Gastrocnemius medialis (tissue), 4 donors: ENCODE measurements around the gene MYL11. TPM values are rescaled to one million over a fixed set of nuclear protein-coding genes. Genes with fewer than 3 reads are reported as not detected.

Experiments
- ATAC-seq, 2 donors: fragments of 150-250 bp; one replicate each; pipeline ENCODE4 v1.9.1; 2016
- DNase-seq, 2 donors: peaks; one replicate each; pipeline ENCODE4 v3.0.0-alpha.2; 2019
- H3K27ac ChIP-seq, 4 donors: fragments of 200-600 bp; sonication (generic); 1 replicate in 1 of 4; 2 replicates in 3 of 4; pipeline ENCODE4 v1.5.1; 2016 to 2018; ENCODE audit warnings: mild to moderate bottlenecking in 2 of 4, moderate library complexity in 1 of 4
- H3K27me3 ChIP-seq, 3 donors: fragments of 200-600 bp; sonication (generic) in 2 of 3; 1 replicate in 1 of 3; 2 replicates in 2 of 3; pipeline versions ENCODE4 v1.5.1 to v1.6.0; 2016 to 2019; ENCODE audit warnings: mild to moderate bottlenecking in 1 of 3, moderate library complexity in 1 of 3
- H3K36me3 ChIP-seq, 2 donors: fragments of 200-600 bp; sonication (generic) in 1 of 2; one replicate each; pipeline ENCODE4 v1.5.1; 2017 to 2018
- H3K4me1 ChIP-seq, 2 donors: fragments of 200-600 bp; sonication (generic) in 1 of 2; one replicate each; pipeline ENCODE4 v1.5.1; 2016 to 2017; ENCODE audit warnings: mild to moderate bottlenecking in 2 of 2
- H3K4me3 ChIP-seq, 4 donors: fragments of 200-600 bp; sonication (generic) in 3 of 4; 1 replicate in 1 of 4; 2 replicates in 3 of 4; pipeline ENCODE4 v1.5.1; 2016 to 2019; ENCODE audit warnings: mild to moderate bottlenecking in 2 of 4
- H3K9me3 ChIP-seq, 3 donors: fragments of 200-600 bp; sonication (generic) in 2 of 3; 1 replicate in 1 of 3; 2 replicates in 2 of 3; pipeline ENCODE4 v1.5.1; 2016 to 2019
- POLR2A ChIP-seq, 2 donors: fragments of 450-650 bp; IDR thresholded peaks; one replicate each; pipeline ENCODE4 v1.6.1; 2017; ENCODE audit warnings: antibody characterized with exemption in 2 of 2, mild to moderate bottlenecking in 2 of 2, moderate library complexity in 2 of 2
- in situ Hi-C, 4 donors: fragments of 200-750 bp; cut with MboI; loops; one replicate each; pipeline versions ENCODE4 v1.15.0 to v1.8.0; 2017; ENCODE audit warnings: low sequenced_read_pairs in 4 of 4
- intact Hi-C: fragments of 100-400 bp; cut with DNase I; formaldehyde crosslinking; loops from one replicate; pipeline ENCODE4 v1.15.1; 2023; ENCODE audit warnings: low total_unique reads
- total RNA-seq, 4 donors: library from RNA; depleted of rRNA; stranded (reverse); fragments of >200 nt; gene quantifications; one replicate each; pipeline versions ENCODE4 v1.1.0 to v1.2.3, GENCODE V29; 2016
- TF ChIP-seq, protein P1 (sequence below), 5 experiments: fragments of 450-650 bp in 3 of 5; fragments of 200-600 bp in 2 of 5; sonication (generic) in 2 of 5; IDR thresholded peaks in 4 of 5; conservative IDR thresholded peaks in 1 of 5; 1 replicate in 4 of 5; 2 replicates in 1 of 5; pipeline ENCODE4 v1.5.1; 2016 to 2019; ENCODE audit warnings: antibody characterized with exemption in 5 of 5, mild to moderate bottlenecking in 3 of 5, moderate library complexity in 3 of 5

The MYL11 gene
- total RNA-seq, 4 donors from 2014 or later = 1,053 to 4,879 (median 1,942) TPM

DNA sequence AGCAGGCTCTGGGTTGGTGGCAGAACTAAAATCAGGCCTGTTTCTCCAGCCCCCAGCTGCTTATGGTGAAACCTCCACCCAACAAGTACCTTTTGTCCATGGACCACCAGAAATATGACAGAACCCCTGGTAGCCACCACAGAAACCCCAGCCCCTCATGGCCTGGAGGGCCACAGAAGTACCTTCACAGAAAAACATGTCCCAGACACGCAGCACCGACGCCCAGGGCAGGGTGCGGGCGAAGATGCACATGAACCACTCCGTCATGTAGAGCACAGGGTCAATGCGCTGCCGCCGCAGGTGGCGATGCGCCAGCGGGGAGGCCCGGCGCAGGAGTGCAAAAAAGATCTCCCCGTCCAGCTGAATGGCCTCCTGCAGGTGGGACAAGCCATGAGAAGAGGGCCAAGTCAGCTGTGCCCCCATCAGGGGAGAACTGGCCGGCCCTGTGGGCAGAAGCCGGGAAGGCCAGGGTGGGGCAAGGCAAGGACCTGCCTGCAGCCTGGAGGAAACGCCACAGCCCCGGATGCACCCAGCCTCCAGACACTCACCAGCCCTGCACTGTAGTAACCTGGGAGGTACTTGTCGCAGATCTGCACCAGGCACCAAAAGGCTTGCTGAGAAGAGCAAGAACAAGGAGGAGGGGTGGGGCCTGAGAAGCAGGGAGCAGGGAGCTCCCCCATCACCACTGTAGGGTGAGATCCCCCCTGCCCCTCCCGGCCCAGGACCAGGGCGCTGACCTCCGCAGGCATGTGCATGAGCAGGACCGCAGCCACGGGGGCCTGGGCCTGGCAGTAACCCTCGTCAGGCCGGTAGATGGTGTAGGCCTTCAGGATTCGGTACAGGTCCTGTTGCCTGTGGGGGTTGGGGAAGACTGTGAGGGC is 15.4 kb upstream of the MYL11 start:
- peaks cover 0 to 54% of the 10 kb centered on the region in 2 donors for H3K36me3 ChIP-seq
- H3K9me3 ChIP-seq = no peaks in the 10 kb centered on the region
- intact Hi-C loops (loop anchor here (5.0 kb wide), 1 partner anchor 457 kb away; the partner anchor contains the start of gene ASPHD1), in situ Hi-C loops (loop anchor here in 2 of 4 donors (25.0 kb wide), 2 partner anchors 272 to 297 kb away; partner anchors contain the start of genes ALDOA (in 1 of the 2), PPP4C (in 1 of the 2), TBX6 (in 1 of the 2) and YPEL3 (in 1 of the 2))
- H3K27me3 ChIP-seq = no peaks in the 10 kb centered on the region
- ATAC-seq = no peak
- H3K27ac ChIP-seq = no peak overlapping the region
- TF ChIP-seq POLR2A (IDR thresholded peaks at IDR 0.05) = no peak
- TF ChIP-seq, protein P1, sequence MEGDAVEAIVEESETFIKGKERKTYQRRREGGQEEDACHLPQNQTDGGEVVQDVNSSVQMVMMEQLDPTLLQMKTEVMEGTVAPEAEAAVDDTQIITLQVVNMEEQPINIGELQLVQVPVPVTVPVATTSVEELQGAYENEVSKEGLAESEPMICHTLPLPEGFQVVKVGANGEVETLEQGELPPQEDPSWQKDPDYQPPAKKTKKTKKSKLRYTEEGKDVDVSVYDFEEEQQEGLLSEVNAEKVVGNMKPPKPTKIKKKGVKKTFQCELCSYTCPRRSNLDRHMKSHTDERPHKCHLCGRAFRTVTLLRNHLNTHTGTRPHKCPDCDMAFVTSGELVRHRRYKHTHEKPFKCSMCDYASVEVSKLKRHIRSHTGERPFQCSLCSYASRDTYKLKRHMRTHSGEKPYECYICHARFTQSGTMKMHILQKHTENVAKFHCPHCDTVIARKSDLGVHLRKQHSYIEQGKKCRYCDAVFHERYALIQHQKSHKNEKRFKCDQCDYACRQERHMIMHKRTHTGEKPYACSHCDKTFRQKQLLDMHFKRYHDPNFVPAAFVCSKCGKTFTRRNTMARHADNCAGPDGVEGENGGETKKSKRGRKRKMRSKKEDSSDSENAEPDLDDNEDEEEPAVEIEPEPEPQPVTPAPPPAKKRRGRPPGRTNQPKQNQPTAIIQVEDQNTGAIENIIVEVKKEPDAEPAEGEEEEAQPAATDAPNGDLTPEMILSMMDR (IDR thresholded peaks at IDR 0.05 in 4 of 5, conservative IDR thresholded peaks at IDR 0.05 in 1 of 5) = no peak
- no peak overlapping the region for H3K4me3 ChIP-seq
- DNase-seq = no peak
- peaks cover 15 to 21% of the 10 kb centered on the region in 2 donors for H3K4me1 ChIP-seq

DNA sequence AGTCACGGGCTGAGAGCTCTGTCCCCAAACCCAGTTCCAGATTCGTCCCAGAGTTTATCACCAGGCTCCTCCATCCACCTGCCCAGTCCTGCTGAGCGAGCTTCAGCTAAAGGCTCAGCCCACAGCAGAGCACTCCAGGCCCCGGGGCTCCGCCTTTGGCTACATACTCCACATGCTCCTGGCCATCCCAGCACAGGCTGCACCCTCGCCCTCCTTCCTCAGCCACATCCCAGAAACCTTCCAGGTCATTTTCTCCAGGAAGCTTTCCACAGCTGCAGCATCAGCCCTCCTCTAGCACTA is 14.8 kb upstream of the MYL11 start:
- Histone ChIP-seq H3K9me3 (no peaks in the 10 kb centered on the region), H3K36me3 (peaks cover 0 to 60% of the 10 kb centered on the region in 2 donors), H3K4me1 (peaks cover 12 to 17% of the 10 kb centered on the region in 2 donors), H3K27me3 (no peaks in the 10 kb centered on the region), H3K27ac (no peak overlapping the region), H3K4me3 (no peak overlapping the region)
- in situ Hi-C loops (loop anchor here in 2 of 4 donors (25.0 kb wide), 2 partner anchors 273 to 298 kb away; partner anchors contain the start of genes ALDOA (in 1 of the 2), PPP4C (in 1 of the 2), TBX6 (in 1 of the 2) and YPEL3 (in 1 of the 2)), intact Hi-C loops (loop anchor here (5.0 kb wide), 1 partner anchor 458 kb away; the partner anchor contains the start of gene ASPHD1)
- TF ChIP-seq, protein P1 (IDR thresholded peaks at IDR 0.05 in 4 of 5, conservative IDR thresholded peaks at IDR 0.05 in 1 of 5) = no peak
- TF ChIP-seq POLR2A (IDR thresholded peaks at IDR 0.05) = no peak
- no peak for DNase-seq
- ATAC-seq = no peak

DNA sequence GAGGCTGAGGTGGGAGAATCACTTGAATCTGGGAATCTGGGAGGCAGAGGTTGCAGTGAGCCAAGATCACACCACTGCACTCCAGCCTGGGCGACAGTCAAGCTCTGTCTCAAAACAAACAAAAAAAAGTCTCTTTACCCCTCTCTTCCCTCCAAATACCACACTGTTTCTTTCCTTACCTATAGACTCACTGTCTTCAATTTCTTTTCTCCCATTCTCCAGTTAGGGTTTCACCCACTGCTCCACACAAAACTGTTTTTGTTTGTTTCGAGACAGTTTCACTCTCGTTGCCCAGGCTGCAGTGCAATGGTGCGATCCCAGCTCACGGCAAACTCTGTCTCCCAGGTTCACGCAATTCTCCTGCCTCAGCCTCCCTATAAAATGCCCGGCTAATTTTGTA is 13.4 kb upstream of the MYL11 start:
- intact Hi-C loops (no loop called here), in situ Hi-C loops (loop anchor here in 2 of 4 donors (25.0 kb wide), 2 partner anchors 274 to 299 kb away; partner anchors contain the start of genes ALDOA (in 1 of the 2), PPP4C (in 1 of the 2), TBX6 (in 1 of the 2) and YPEL3 (in 1 of the 2))
- peaks cover 0 to 69% of the 10 kb centered on the region in 2 donors for H3K36me3 ChIP-seq
- H3K27ac ChIP-seq = no peak overlapping the region
- no peak for DNase-seq
- no peak overlapping the region for H3K4me3 ChIP-seq
- no peak for ATAC-seq
- no peak for TF ChIP-seq POLR2A (IDR thresholded peaks at IDR 0.05)
- TF ChIP-seq, protein P1 (IDR thresholded peaks at IDR 0.05 in 4 of 5, conservative IDR thresholded peaks at IDR 0.05 in 1 of 5) = no peak
- H3K4me1 ChIP-seq = peaks cover 4 to 9% of the 10 kb centered on the region in 2 donors
- no peaks in the 10 kb centered on the region for H3K9me3 ChIP-seq
- H3K27me3 ChIP-seq = no peaks in the 10 kb centered on the region

DNA sequence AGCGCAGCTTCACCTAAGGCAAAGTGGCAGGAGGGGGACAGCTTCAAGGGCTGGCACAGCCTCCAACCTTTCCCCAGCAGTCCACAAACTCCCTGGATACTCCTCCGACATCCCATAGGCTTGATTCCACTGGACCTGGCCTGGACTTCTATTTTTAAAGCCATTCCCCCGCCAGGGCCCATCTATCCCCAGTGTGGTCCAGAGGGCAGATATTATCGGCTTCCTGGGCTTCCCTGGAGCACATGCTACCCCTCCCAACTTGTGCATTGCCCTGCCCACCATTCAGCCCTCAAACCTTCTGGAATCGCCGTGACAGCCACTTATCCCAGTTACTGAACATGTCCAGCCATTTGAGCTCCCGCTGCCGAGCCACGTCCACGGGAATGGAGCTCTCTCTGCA is 9.4 kb upstream of the MYL11 start:
- TF ChIP-seq, protein P1 (IDR thresholded peaks at IDR 0.05 in 4 of 5, conservative IDR thresholded peaks at IDR 0.05 in 1 of 5) = no peak
- no peak for TF ChIP-seq POLR2A (IDR thresholded peaks at IDR 0.05)
- Histone ChIP-seq H3K4me3 (no peak overlapping the region), H3K36me3 (peaks cover 0 to 39% of the 10 kb centered on the region in 2 donors), H3K4me1 (peaks cover 24 to 27% of the 10 kb centered on the region in 2 donors), H3K27ac (peak overlapping the region in 1 of 4 donors; percentile 36), H3K27me3 (no peaks in the 10 kb centered on the region), H3K9me3 (no peaks in the 10 kb centered on the region)
- in situ Hi-C loops = loop anchor here in 2 of 4 donors (25.0 kb wide), 2 partner anchors 278 to 303 kb away; partner anchors contain the start of genes ALDOA (in 1 of the 2), PPP4C (in 1 of the 2), TBX6 (in 1 of the 2) and YPEL3 (in 1 of the 2)
- ATAC-seq (no peak), DNase-seq (no peak)
- intact Hi-C loops = no loop called here
